Measurements from ENCODE around the gene STK32C. TPM values are rescaled to one million over a fixed set of nuclear protein-coding genes. Genes with fewer than 3 reads are reported as not detected.

The STK32C gene
- total and polyA plus RNA-seq, 4 donors: 14.5 to 41.6 (median 28.1) TPM

DNA sequence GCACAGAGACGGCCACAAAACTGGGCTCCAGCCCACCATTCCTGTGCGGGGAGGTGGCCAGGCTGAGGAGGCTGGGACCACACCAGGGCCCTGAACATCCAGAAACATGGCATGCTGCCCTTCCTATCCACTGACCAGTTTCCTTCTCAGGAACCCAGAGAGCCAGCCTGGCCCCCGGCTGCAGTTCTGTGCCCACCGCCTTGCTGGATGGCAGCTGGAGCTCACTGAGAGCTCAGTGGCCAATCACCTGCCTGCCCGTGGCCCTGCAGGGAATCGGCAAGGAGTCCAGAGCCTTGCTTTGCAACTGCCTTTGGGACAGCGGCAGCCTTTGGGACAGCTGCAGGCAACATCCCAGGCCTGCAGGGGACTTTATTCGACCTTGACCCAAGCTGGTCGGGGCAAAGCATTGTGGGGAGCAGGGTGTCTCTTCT is 30.4 kb downstream of the STK32C start:
- Histone ChIP-seq H3K36me3 (ENCODE audit: control insufficient read depth, insufficient read depth, low read length) (peaks cover 16% of the 10 kb centered on the region), H3K9me3 (ENCODE audit: control insufficient read depth, insufficient read depth, low read length) (no peaks in the 10 kb centered on the region), H3K27me3 (ENCODE audit: control insufficient read depth, insufficient read depth, low read length) (no peaks in the 10 kb centered on the region), H3K27ac (ENCODE audit: low read depth, low read length) (no peak overlapping the region), H3K4me1 (ENCODE audit: control insufficient read depth, insufficient read depth, low read length) (peaks cover 14% of the 10 kb centered on the region), H3K4me3 (ENCODE audit: low read depth, low read length) (no peak overlapping the region)
- DNase-seq (ENCODE audit: low read depth in 4 of 6, low spot score in 6 of 6): no peak
- 51% methylated on average over 9 of the region's 9 CpGs for WGBS (ENCODE audit: insufficient coverage)

DNA sequence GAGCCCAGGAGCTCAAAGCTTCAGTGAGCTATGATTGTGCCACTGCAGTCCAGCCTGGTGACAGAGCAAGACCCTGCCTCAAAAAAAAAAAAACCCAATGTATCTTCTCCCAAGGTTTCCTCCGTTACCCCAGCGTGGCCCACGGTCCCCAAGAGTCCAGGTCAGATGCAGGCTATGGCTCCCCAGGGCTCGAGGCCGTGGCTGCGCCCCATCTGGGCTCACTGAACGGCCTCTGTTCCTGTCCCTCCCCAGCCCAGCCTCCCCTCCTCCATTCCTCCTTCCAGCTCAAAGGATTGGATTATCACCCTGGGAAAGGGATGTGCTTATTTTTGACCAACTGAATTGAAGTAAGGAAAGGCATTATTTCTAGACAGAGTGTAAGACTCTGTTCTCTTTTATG is 31.0 kb downstream of the STK32C start:
- Histone ChIP-seq H3K4me3 (ENCODE audit: low read depth, low read length) (no peak overlapping the region), H3K9me3 (ENCODE audit: control insufficient read depth, insufficient read depth, low read length) (no peaks in the 10 kb centered on the region), H3K27me3 (ENCODE audit: control insufficient read depth, insufficient read depth, low read length) (no peaks in the 10 kb centered on the region), H3K4me1 (ENCODE audit: control insufficient read depth, insufficient read depth, low read length) (peaks cover 16% of the 10 kb centered on the region), H3K36me3 (ENCODE audit: control insufficient read depth, insufficient read depth, low read length) (peaks cover 18% of the 10 kb centered on the region), H3K27ac (ENCODE audit: low read depth, low read length) (no peak overlapping the region)
- 84% methylated on average over 4 of the region's 7 CpGs for WGBS (ENCODE audit: insufficient coverage)
- no peak for DNase-seq (ENCODE audit: low read depth in 4 of 6, low spot score in 6 of 6)

DNA sequence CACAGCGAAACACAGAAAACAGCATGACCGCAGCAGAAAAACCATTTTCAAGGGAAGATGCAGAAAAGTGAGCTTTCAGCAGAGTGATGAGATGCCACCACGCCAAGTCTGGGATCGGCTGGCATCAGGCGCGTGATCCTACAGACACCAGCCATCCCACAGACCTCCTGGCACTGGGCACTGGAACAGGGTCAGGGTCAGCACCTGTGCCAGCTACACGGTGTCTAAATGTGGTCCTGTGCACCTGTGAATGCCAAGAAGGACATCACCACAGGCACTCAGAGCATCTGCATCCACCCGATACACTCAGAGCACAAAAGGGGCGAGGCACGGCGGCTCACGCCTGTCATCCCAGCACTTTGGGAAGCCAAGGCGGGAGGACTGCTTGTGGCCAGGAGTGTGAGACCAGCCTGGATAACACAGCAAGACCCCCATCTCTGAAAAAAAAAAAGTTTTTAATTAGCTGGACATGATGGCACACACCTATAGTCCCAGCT is 31.5 kb downstream of the STK32C start:
- peaks cover 22% of the 10 kb centered on the region for H3K36me3 ChIP-seq (ENCODE audit: control insufficient read depth, insufficient read depth, low read length)
- no peak for DNase-seq (ENCODE audit: low read depth in 4 of 6, low spot score in 6 of 6)
- H3K27ac ChIP-seq (ENCODE audit: low read depth, low read length): no peak overlapping the region
- H3K9me3 ChIP-seq (ENCODE audit: control insufficient read depth, insufficient read depth, low read length): no peaks in the 10 kb centered on the region
- WGBS (ENCODE audit: insufficient coverage): 94% methylated on average over 11 of the region's 13 CpGs
- H3K4me3 ChIP-seq (ENCODE audit: low read depth, low read length): no peak overlapping the region
- no peaks in the 10 kb centered on the region for H3K27me3 ChIP-seq (ENCODE audit: control insufficient read depth, insufficient read depth, low read length)
- H3K4me1 ChIP-seq (ENCODE audit: control insufficient read depth, insufficient read depth, low read length): peaks cover 20% of the 10 kb centered on the region

DNA sequence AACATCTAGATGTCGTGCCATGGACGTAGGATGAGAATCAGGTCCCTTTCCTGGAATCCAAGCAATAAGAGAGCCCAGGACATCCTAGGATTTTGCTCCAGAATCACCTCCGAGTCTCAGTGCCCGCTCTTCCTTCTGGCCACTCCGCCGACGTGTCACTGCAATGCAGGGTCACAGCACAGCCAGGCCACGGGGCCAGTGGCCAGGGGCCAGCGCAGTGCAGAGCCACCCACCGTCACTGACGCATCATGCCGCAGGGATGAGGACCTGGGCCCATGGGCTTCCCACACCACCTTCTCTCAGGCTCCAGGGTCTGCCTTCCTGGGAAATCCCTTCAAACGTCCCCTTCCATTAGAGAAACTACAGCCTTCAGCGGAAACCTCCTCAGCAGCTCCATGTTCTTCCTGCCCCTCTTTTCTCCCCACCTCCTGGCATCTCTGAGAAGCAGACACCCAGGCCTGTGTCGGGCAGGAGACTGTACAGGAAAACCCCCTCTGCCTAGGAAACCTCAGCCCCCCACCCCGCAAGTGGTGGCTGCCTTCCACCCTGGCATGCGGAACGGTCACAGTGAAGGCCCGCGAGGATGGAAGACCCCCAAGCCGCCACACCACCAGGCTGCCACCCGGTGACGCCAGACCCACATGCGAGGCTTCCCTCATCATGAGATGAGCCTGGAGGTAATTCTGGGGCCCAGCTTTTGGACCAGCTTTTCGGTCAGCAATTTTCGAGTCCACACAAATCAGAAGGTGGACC is 32.1 kb downstream of the STK32C start:
- peaks cover 26% of the 10 kb centered on the region for H3K36me3 ChIP-seq (ENCODE audit: control insufficient read depth, insufficient read depth, low read length)
- 93% methylated on average over 23 of the region's 26 CpGs for WGBS (ENCODE audit: insufficient coverage)
- no peak overlapping the region for H3K27ac ChIP-seq (ENCODE audit: low read depth, low read length)
- no peaks in the 10 kb centered on the region for H3K9me3 ChIP-seq (ENCODE audit: control insufficient read depth, insufficient read depth, low read length)
- peaks cover 25% of the 10 kb centered on the region for H3K4me1 ChIP-seq (ENCODE audit: control insufficient read depth, insufficient read depth, low read length)
- no peak overlapping the region for H3K4me3 ChIP-seq (ENCODE audit: low read depth, low read length)
- no peaks in the 10 kb centered on the region for H3K27me3 ChIP-seq (ENCODE audit: control insufficient read depth, insufficient read depth, low read length)
- DNase-seq (ENCODE audit: low read depth in 4 of 6, low spot score in 6 of 6): no peak

DNA sequence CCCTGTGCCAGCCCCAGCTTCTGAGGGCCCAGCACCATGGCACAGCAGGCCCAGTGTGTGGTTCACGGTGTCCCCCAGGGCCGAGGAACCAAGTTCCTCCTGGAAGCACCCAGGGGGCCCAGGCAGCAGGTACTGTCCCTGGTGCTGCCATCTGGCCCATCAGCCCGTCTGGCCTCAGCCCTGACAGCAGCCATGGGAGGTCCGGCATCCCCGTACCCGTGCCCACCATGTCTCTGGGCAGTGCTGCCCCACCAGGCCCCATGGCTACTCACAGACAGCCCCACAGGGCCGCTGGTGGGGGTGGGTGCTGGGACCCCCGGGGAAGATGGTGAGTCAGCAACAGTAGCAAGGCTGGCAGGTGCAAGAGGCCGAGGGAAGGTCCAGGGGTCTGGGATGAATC is 32.8 kb downstream of the STK32C start:
- no peaks in the 10 kb centered on the region for H3K9me3 ChIP-seq (ENCODE audit: control insufficient read depth, insufficient read depth, low read length)
- no peak for DNase-seq (ENCODE audit: low read depth in 4 of 6, low spot score in 6 of 6)
- peaks cover 26% of the 10 kb centered on the region for H3K36me3 ChIP-seq (ENCODE audit: control insufficient read depth, insufficient read depth, low read length)
- 91% methylated on average over 9 of the region's 9 CpGs for WGBS (ENCODE audit: insufficient coverage)
- H3K4me3 ChIP-seq (ENCODE audit: low read depth, low read length): no peak overlapping the region
- H3K4me1 ChIP-seq (ENCODE audit: control insufficient read depth, insufficient read depth, low read length): peaks cover 30% of the 10 kb centered on the region
- H3K27ac ChIP-seq (ENCODE audit: low read depth, low read length): no peak overlapping the region
- no peaks in the 10 kb centered on the region for H3K27me3 ChIP-seq (ENCODE audit: control insufficient read depth, insufficient read depth, low read length)

DNA sequence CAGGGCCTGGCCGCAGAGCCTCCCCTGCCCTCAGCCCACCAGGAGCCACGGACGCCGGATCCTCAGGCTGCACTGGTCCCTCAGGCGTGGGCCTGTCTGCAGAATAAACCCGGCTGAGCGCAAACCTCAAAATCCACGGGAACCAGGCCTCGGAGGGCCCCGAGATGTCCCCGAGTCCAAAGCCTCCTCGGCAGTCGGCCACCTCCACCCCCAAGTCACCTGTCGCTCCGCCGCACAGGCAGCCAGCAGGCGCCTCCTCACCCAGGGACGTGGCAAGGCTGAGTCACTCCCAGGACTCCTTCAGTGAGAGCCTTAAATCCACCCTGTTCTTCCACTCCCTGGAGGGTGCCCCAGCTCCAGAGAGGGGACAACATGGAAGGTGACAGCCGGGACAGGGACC is 33.2 kb downstream of the STK32C start:
- Histone ChIP-seq H3K36me3 (ENCODE audit: control insufficient read depth, insufficient read depth, low read length) (peaks cover 28% of the 10 kb centered on the region), H3K4me1 (ENCODE audit: control insufficient read depth, insufficient read depth, low read length) (peaks cover 34% of the 10 kb centered on the region), H3K9me3 (ENCODE audit: control insufficient read depth, insufficient read depth, low read length) (no peaks in the 10 kb centered on the region), H3K27me3 (ENCODE audit: control insufficient read depth, insufficient read depth, low read length) (no peaks in the 10 kb centered on the region), H3K27ac (ENCODE audit: low read depth, low read length) (no peak overlapping the region), H3K4me3 (ENCODE audit: low read depth, low read length) (no peak overlapping the region)
- DNase-seq (ENCODE audit: low read depth in 4 of 6, low spot score in 6 of 6): no peak
- 94% methylated on average over 19 of the region's 19 CpGs for WGBS (ENCODE audit: insufficient coverage)

DNA sequence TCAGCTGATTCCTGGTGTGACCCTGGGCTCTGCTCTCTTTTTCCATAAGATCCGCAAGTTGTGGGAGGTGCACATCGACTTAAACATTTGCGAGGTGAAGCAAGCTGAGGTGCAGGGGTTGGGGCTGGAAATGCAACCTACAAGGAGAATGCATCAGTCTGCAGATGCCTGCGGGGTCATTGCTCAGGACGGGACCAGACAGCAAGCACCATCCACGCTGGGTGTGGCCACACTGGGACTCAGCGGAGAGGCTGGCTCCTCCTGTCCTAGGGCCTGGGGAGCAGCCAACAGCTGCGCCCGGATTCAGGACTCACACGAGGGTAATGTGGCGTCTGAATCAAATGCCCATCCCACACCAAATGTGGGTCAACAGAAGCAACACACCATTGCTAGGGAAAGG is 33.8 kb downstream of the STK32C start:
- Histone ChIP-seq H3K27me3 (ENCODE audit: control insufficient read depth, insufficient read depth, low read length) (no peaks in the 10 kb centered on the region), H3K27ac (ENCODE audit: low read depth, low read length) (no peak overlapping the region), H3K36me3 (ENCODE audit: control insufficient read depth, insufficient read depth, low read length) (peaks cover 29% of the 10 kb centered on the region), H3K9me3 (ENCODE audit: control insufficient read depth, insufficient read depth, low read length) (no peaks in the 10 kb centered on the region), H3K4me3 (ENCODE audit: low read depth, low read length) (no peak overlapping the region), H3K4me1 (ENCODE audit: control insufficient read depth, insufficient read depth, low read length) (peaks cover 41% of the 10 kb centered on the region)
- DNase-seq (ENCODE audit: low read depth in 4 of 6, low spot score in 6 of 6): no peak
- 88% methylated on average over 11 of the region's 11 CpGs for WGBS (ENCODE audit: insufficient coverage)

DNA sequence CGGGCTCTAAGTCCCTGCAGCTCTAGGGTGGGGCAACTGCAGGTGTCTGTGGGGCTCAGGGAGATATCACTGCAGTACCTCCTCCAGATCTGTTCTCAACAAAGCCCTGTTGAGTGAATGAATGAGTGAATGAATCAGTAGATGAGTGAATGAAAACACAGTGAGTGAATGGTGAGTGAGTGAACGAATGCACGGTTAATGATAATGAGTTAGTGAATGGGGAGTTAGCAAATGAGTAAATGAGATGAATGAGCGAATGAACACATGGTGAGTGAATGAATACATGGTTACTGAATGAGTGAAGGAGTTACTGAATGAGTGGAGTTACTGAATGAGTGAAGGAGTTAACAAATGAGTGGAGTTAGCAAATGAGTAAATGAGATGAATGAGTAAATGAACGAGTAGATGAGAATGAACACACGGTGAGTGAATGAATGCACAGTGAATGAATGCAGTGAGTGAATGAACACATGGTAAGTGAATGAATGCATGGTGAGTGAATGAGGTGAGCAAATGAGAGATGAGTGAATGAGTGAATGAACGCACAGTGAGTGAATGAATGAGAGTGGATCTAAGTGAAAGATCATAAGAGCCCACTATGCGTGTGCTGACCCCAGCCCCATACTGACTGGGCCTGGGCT is 34.3 kb downstream of the STK32C start:
- 93% methylated on average over 8 of the region's 8 CpGs for WGBS (ENCODE audit: insufficient coverage)
- Histone ChIP-seq H3K4me3 (ENCODE audit: low read depth, low read length) (no peak overlapping the region), H3K27ac (ENCODE audit: low read depth, low read length) (no peak overlapping the region), H3K4me1 (ENCODE audit: control insufficient read depth, insufficient read depth, low read length) (peaks cover 43% of the 10 kb centered on the region), H3K9me3 (ENCODE audit: control insufficient read depth, insufficient read depth, low read length) (no peaks in the 10 kb centered on the region), H3K36me3 (ENCODE audit: control insufficient read depth, insufficient read depth, low read length) (peaks cover 29% of the 10 kb centered on the region), H3K27me3 (ENCODE audit: control insufficient read depth, insufficient read depth, low read length) (no peaks in the 10 kb centered on the region)
- no peak for DNase-seq (ENCODE audit: low read depth in 4 of 6, low spot score in 6 of 6)

DNA sequence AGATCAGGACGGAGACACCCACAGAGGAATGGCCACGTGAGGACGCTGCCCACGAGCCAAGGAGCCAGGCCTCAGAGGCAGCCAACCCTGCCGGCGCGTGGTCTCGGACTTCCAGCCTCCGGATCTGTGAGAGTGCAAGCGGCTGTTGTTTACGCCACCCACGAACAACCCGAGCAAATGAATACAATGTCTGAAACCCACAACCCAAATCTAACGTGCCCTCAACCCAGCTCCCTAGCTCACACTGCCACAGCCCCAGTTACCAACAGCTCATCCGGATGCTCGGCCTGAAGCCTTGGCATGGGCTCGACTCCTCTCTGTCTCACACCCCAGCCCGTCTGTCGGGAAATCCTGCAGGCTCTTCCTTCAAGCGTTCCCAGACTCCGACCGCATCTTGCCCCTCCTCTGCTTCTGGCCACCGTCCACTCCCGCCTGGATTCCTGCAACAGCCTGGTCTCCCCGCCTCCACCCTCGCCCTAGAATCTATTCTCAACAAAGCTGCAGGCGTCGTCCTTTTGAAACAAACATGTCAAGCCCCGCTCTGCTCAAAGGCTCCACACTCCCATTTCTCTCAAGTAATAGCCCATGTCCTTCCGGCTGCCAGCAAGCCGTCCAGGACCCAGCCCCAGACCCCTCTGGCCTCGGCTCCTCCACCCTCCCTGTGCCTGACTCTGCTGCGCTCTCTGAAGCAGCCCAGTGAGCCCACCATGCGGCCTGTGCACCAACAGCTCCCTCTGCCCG is 35.3 kb downstream of the STK32C start:
- H3K4me1 ChIP-seq (ENCODE audit: control insufficient read depth, insufficient read depth, low read length): peaks cover 43% of the 10 kb centered on the region
- WGBS (ENCODE audit: insufficient coverage): 34% methylated on average over 35 of the region's 35 CpGs
- H3K27me3 ChIP-seq (ENCODE audit: control insufficient read depth, insufficient read depth, low read length): no peaks in the 10 kb centered on the region
- H3K9me3 ChIP-seq (ENCODE audit: control insufficient read depth, insufficient read depth, low read length): no peaks in the 10 kb centered on the region
- peaks cover 29% of the 10 kb centered on the region for H3K36me3 ChIP-seq (ENCODE audit: control insufficient read depth, insufficient read depth, low read length)
- peak in 3 of 6 donors; percentile 13 to 91 (median 79) for DNase-seq (ENCODE audit: low read depth in 4 of 6, low spot score in 6 of 6)
- no peak overlapping the region for H3K4me3 ChIP-seq (ENCODE audit: low read depth, low read length)
- H3K27ac ChIP-seq (ENCODE audit: low read depth, low read length): no peak overlapping the region

All from spinal cord (tissue), 10 donors.